OCI-LY3 (cell line): ENCODE measurements around the gene GNG13.

Experiments
- H2AFZ ChIP-seq: fragments of 200-600, 300-600 bp; shearing (Covaris generic); 2 replicates; pipeline ENCODE4 v1.6.0; 2014; ENCODE audit warnings: antibody characterized with exemption, low read depth, low read length
- H3K27ac ChIP-seq: fragments of 200-600, 300-600 bp; sonication (generic); 2 replicates; pipeline ENCODE4 v1.5.1; 2014; ENCODE audit warnings: mild to moderate bottlenecking, low read length, moderate library complexity, mixed read lengths
- H3K27me3 ChIP-seq: fragments of 200-600, 300-600 bp; sonication (generic); 2 replicates; pipeline ENCODE4 v1.6.1; 2014; ENCODE audit warnings: low read depth, low read length, mixed read lengths
- H3K36me3 ChIP-seq: fragments of 200-600, 300-600 bp; sonication (generic); replicated peaks from 2 replicates; pipeline ENCODE3; 2014; ENCODE audit warnings: low read depth, low read length, mixed read lengths
- H3K4me1 ChIP-seq: fragments of 300-600, 200-600 bp; sonication (generic); 2 replicates; pipeline ENCODE4 v1.6.1; 2014; ENCODE audit warnings: low read length, mixed read lengths
- H3K4me2 ChIP-seq: fragments of 200-600, 300-600 bp; sonication (generic); 2 replicates; pipeline ENCODE4 v1.6.1; 2014; ENCODE audit warnings: low read length, mixed read lengths
- H3K4me3 ChIP-seq: fragments of 300-600, 200-600 bp; sonication (generic); 2 replicates; pipeline ENCODE4 v1.5.1; 2014; ENCODE audit warnings: antibody characterized with exemption, mild to moderate bottlenecking, low read length, moderate library complexity
- H3K79me2 ChIP-seq: fragments of 300-600, 200-600 bp; shearing (Covaris generic); 2 replicates; pipeline ENCODE4 v1.6.1; 2014; ENCODE audit warnings: mild to moderate bottlenecking, low read length, mixed read lengths
- H3K9ac ChIP-seq: fragments of 300-600, 200-600 bp; shearing (Covaris generic); 2 replicates; pipeline ENCODE4 v1.6.0; 2014; ENCODE audit warnings: mild to moderate bottlenecking, low read length, moderate library complexity
- H3K9me3 ChIP-seq: fragments of 200-600, 300-600 bp; shearing (Covaris generic); 2 replicates; pipeline ENCODE4 v1.6.1; 2014; ENCODE audit warnings: low read length, mixed read lengths; ENCODE audit not compliant: insufficient read depth
- H4K20me1 ChIP-seq: fragments of 200-600, 300-600 bp; sonication (generic); 2 replicates; pipeline ENCODE4 v1.6.1; 2016; ENCODE audit warnings: low read length, mixed read lengths; ENCODE audit not compliant: insufficient read depth
- EZH2phosphoT487 ChIP-seq: fragments of 200-600 bp; shearing (Covaris generic); IDR thresholded peaks from 2 replicates; pipeline ENCODE4 v1.6.1; 2018; ENCODE audit warnings: antibody characterized with exemption, mixed run types, low read depth
- TF ChIP-seq, protein P1 (sequence below): fragments of 200-600, 300-600 bp; sonication (generic); IDR thresholded peaks from 2 replicates; pipeline ENCODE4 v1.5.1; 2014; ENCODE audit warnings: antibody characterized with exemption, low read length, low read depth

GNG13 gene

DNA sequence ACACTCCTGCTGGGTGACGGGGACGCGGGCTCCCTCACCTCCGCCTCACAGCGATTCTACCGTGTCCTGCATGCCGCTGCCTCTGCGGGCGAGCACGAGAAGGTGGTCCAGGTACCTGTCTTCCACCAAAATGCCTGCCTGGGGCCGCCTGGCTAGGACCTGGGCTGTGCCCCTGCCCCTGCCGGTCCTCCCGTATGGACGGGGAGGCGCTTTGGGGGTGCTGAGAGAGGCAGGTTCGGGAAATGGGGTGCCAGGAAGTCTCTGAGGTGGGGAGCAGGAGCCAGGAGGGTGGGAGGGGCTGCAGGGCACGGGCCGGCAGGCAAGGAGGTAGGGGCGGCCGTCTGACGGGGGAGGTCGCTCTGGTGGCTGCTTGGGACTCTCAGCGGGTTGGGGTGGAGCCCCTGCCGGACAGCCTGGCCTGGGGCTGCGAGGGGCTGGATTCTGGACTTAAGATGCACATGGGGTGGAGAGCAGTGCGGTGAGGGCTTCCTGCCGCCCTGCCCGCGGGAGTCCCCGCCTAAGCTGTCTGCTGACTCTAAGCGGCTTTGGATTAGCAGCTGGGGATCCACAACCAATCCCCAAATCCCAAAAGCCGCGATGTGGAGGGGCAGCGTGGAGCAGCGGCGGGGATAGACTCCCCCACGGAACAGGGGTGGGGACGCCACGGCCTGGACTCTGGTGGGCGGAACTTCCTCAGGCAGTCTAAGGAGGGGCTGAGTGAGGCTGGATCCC is 6.3 kb downstream of the GNG13 start:
- Histone ChIP-seq H3K4me3 (no peak overlapping the region), H3K4me2 (no peak overlapping the region), H3K36me3 (peaks cover 27% of the 10 kb centered on the region), H3K79me2 (peaks cover 4% of the 10 kb centered on the region), H3K27me3 (no peaks in the 10 kb centered on the region), H3K9me3 (no peaks in the 10 kb centered on the region), H3K27ac (no peak overlapping the region), H3K4me1 (peaks cover 8% of the 10 kb centered on the region; the same call in 1 of the 2 replicates), H3K9ac (no peak overlapping the region), H2AFZ (no peak overlapping the region), H4K20me1 (no peaks in the 10 kb centered on the region)
- TF ChIP-seq EZH2phosphoT487, result no peak
- TF ChIP-seq, protein P1, sequence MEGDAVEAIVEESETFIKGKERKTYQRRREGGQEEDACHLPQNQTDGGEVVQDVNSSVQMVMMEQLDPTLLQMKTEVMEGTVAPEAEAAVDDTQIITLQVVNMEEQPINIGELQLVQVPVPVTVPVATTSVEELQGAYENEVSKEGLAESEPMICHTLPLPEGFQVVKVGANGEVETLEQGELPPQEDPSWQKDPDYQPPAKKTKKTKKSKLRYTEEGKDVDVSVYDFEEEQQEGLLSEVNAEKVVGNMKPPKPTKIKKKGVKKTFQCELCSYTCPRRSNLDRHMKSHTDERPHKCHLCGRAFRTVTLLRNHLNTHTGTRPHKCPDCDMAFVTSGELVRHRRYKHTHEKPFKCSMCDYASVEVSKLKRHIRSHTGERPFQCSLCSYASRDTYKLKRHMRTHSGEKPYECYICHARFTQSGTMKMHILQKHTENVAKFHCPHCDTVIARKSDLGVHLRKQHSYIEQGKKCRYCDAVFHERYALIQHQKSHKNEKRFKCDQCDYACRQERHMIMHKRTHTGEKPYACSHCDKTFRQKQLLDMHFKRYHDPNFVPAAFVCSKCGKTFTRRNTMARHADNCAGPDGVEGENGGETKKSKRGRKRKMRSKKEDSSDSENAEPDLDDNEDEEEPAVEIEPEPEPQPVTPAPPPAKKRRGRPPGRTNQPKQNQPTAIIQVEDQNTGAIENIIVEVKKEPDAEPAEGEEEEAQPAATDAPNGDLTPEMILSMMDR, result no peak

DNA sequence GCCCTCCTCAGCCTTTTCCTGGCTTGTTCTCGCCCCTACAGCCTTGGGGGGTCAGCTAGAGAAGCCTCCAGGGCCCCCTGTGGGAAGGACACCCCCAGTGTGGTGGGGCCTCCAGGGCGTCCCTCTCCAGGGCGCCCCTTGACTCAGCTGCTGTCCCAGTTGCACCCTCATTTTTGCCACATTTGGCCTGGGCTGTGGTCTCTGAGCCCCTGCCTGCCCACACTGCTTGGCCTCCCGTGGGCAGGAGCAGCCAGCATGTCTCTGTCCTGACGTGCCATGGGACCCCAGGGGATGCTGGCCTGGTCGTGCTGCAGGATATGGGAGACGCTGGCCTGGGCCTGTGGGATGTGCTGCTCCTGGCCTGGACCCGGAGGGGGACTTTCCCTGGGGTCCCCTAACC is 7.1 kb downstream of the GNG13 start:
- Histone ChIP-seq H3K27ac (no peak overlapping the region), H2AFZ (no peak overlapping the region), H3K27me3 (no peaks in the 10 kb centered on the region), H3K79me2 (peaks cover 12% of the 10 kb centered on the region), H3K4me1 (peaks cover 7% of the 10 kb centered on the region; the same call in 1 of the 2 replicates), H4K20me1 (no peaks in the 10 kb centered on the region), H3K9me3 (no peaks in the 10 kb centered on the region), H3K4me3 (no peak overlapping the region), H3K9ac (no peak overlapping the region), H3K4me2 (no peak overlapping the region), H3K36me3 (peaks cover 27% of the 10 kb centered on the region)
- TF ChIP-seq, protein P1, result no peak
- TF ChIP-seq EZH2phosphoT487, result no peak

DNA sequence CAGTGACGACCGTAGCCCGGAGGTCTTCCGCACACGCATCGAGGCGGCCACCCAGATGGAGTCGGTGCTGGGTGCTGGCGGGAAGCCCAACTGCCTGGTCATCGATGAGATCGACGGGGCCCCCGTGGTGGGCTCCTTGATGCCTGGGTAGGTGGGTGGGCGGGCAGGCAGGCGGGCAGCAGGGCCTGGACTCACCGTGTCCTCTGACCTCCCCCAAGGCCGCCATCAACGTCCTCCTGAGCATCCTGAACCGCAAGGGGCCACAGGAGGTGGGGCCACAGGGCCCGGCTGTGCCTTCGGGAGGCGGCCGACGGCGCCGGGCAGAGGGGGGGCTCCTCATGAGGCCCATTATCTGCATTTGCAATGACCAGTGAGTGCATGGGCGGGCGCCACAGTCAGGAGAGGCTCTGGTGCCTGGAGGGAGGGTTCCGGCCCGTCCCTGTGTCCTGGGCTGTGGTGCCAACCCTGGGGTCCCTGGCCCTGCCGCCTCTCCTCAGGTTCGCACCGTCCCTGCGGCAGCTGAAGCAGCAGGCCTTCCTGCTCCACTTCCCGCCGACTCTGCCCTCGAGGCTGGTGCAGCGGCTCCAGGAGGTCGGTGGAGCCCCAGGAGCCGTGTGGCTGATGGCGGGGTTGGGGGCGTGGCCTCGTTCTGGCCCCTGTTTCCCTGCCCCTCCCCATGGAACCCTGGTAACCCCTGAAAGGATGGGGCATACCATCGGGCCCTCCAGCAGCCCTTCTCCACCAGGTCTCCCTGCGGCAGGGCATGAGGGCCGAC is 8.1 kb downstream of the GNG13 start:
- Histone ChIP-seq H3K36me3 (peaks cover 22% of the 10 kb centered on the region), H3K27me3 (no peaks in the 10 kb centered on the region), H3K4me1 (peaks cover 7% of the 10 kb centered on the region), H3K4me3 (no peak overlapping the region), H3K4me2 (no peak overlapping the region), H3K9ac (no peak overlapping the region), H3K9me3 (no peaks in the 10 kb centered on the region), H3K79me2 (peaks cover 18% of the 10 kb centered on the region), H3K27ac (no peak overlapping the region), H2AFZ (no peak overlapping the region), H4K20me1 (no peaks in the 10 kb centered on the region)
- no peak for TF ChIP-seq EZH2phosphoT487
- TF ChIP-seq, protein P1, result no peak

DNA sequence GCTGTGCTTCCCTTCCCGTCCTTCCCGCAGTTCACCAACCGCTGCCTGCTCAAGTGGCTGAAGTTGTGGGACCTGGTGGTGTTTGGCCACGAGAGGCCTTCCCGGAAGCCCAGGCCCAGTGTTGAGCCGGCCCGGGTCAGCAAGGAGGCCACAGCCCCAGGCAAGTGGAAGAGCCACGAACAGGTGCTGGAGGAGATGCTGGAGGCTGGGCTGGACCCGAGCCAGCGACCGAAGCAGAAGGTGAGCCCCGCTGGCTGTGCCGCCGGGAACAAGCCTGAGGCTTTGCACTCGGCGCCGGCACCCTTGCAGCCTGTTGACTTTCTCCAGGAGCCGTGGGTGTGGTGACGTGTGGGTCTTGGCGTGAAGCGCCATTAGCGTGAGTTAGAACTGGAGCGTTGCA is 9.4 kb downstream of the GNG13 start:
- no peaks in the 10 kb centered on the region for H3K27me3 ChIP-seq
- TF ChIP-seq, protein P1, result no peak
- no peak for TF ChIP-seq EZH2phosphoT487
- H3K9me3 ChIP-seq, result no peaks in the 10 kb centered on the region
- peaks cover 12% of the 10 kb centered on the region for H3K4me1 ChIP-seq
- no peak overlapping the region for H3K9ac ChIP-seq
- H2AFZ ChIP-seq, result no peak overlapping the region
- H3K4me3 ChIP-seq, result no peak overlapping the region
- peaks cover 9% of the 10 kb centered on the region for H3K36me3 ChIP-seq
- H3K27ac ChIP-seq, result no peak overlapping the region
- no peak overlapping the region for H3K4me2 ChIP-seq
- H3K79me2 ChIP-seq, result peaks cover 25% of the 10 kb centered on the region
- no peaks in the 10 kb centered on the region for H4K20me1 ChIP-seq
